Measurements from ENCODE around the gene MTURN. TPM values are rescaled to one million over a fixed set of nuclear protein-coding genes. Genes with fewer than 3 reads are reported as not detected.

Gene MTURN
- total and polyA plus RNA-seq, 2 donors (not counting 1 experiment from before 2014, with no cell fraction given) = 4.5 to 13.9 TPM

- H3K27me3 ChIP-seq (replicated peaks in 1 of 4; ENCODE audit: control extremely low read depth in 1 of 4, control insufficient read depth in 3 of 4, insufficient read depth in 4 of 4, low read length in 3 of 4) = peaks cover 0 to 3% (median 1%) of the 10 kb centered on the region in 4 experiments
- CTCF ChIA-PET = interaction anchor here (1.1 to 1.4 kb wide), 4 partner anchors 27 to 311 kb away, joined by 3 read pairs; no protein-coding TSS in a partner anchor
- H3K9me3 Mint-ChIP-seq (ENCODE audit: insufficient read depth) = no peaks in the 10 kb centered on the region
- peak overlapping the region; percentile 64 for H3K9ac ChIP-seq (ENCODE audit: low read length)
- peaks cover 18% of the 10 kb centered on the region for H3K4me1 Mint-ChIP-seq
- POLR2A ChIA-PET = interaction anchor here (1.0 kb wide), 1 partner anchor 24 kb away, joined by 3 read pairs; no protein-coding TSS in a partner anchor
- intact Hi-C loops (cut with micrococcal nuclease) = loop anchor here (1.0 to 10.0 kb wide), 5 partner anchors 42 to 459 kb away; partner anchors contain the start of genes FKBP14, GARS1 and GGCT
- DNase-seq = peak; percentile 79
- peaks cover 11% of the 10 kb centered on the region for H3K27me3 Mint-ChIP-seq
- H2AFZ ChIP-seq (ENCODE audit: insufficient read depth, low read depth, low read length, poor library complexity, severe bottlenecking) = peak overlapping the region; percentile 69
- TF ChIP-seq CTCF (IDR thresholded peaks at IDR 0.05) (no peak), EZH2 (IDR thresholded peaks at IDR 0.05; ENCODE audit: borderline replicate concordance, insufficient read depth, low read depth, low read length, poor library complexity, severe bottlenecking) (no peak)
- peak overlapping the region; percentile 94 for H3K4me2 ChIP-seq (replicated peaks; ENCODE audit: low read depth, low read length, poor library complexity, severe bottlenecking)
- H3K27ac ChIP-seq (ENCODE audit: low read length in 2 of 2) = peak overlapping the region in 1 of 2 donors; percentile 39
- peak; percentile 46 for ATAC-seq (ENCODE audit: low read depth)
- H3K79me2 ChIP-seq (ENCODE audit: control insufficient read depth, insufficient read depth, low read length) = no peaks in the 10 kb centered on the region
- no peaks in the 10 kb centered on the region for H4K20me1 ChIP-seq (ENCODE audit: control insufficient read depth, insufficient read depth, low read length, poor library complexity, severe bottlenecking)
- no peaks in the 10 kb centered on the region for H3K36me3 ChIP-seq (replicated peaks in 1 of 2; ENCODE audit: control extremely low read depth in 1 of 2, control insufficient read depth in 1 of 2, extremely low read depth in 1 of 2, insufficient read depth in 2 of 2, low read length in 1 of 2)
- WGBS (ENCODE audit: insufficient coverage) = under 1% methylated on average over 93 of the region's 93 CpGs
- H3K4me1 ChIP-seq (ENCODE audit: control insufficient read depth in 2 of 2, insufficient read depth in 2 of 2, low read length in 2 of 2) = peaks cover 0 to 18% of the 10 kb centered on the region in 2 donors
- peak overlapping the region; percentile 98 for H3K4me3 Mint-ChIP-seq
- no peaks in the 10 kb centered on the region for H3K9me3 ChIP-seq (ENCODE audit: control extremely low read depth in 1 of 3, control insufficient read depth in 2 of 3, insufficient read depth in 1 of 3, low read length in 2 of 3)
- peak overlapping the region; percentile 93 for H3K27ac Mint-ChIP-seq
- peak overlapping the region; percentile 63 to 95 (median 83) for H3K4me3 ChIP-seq (ENCODE audit: control extremely low read depth in 1 of 5, extremely low read depth in 1 of 5, insufficient read depth in 1 of 5, low read depth in 2 of 5, low read length in 4 of 5)
Measured at GRCh38 chr7:30135301-30136116, 723 bp downstream of the MTURN start.

Data from B cell (primary cell).